IMR-90 (cell line): ENCODE data around the gene PRSS21. TPM values are rescaled to one million over a fixed set of nuclear protein-coding genes. Genes with fewer than 3 reads are reported as not detected.

Source experiments
- ATAC-seq: fragments of 200-7000 bp; cut with Tn5 transposase; 2 replicates; pipeline ENCODE4 v1.9.1; 2020; ENCODE audit warnings: low read depth, mild to moderate bottlenecking, moderate library complexity
- BruUV-seq: library from RNA; stranded (reverse); fragments of 400-500 nt; replicated peaks from 2 replicates; lab custom pipeline; 2021; lab: Mats Ljungman, UMichigan
- CTCF ChIA-PET: fragments of 300-600 bp; formaldehyde crosslinking; extraction: SDS; loops from one replicate; lab custom pipeline; 2021; ENCODE audit warnings: antibody characterized with exemption; lab: Yijun Ruan, JAX
- POLR2A ChIA-PET: fragments of 300-600 bp; sonication (Branson Sonifier 250); formaldehyde crosslinking; loops from one replicate; lab custom pipeline; 2022; ENCODE audit warnings: antibody characterized with exemption; ENCODE audit not compliant: unreplicated experiment; lab: Charles Lee
- DNase-seq: peaks from one replicate; pipeline ENCODE4 v3.0.0; 2013
- H2AFZ ChIP-seq: replicated peaks from 2 replicates; pipeline ENCODE3; 2013; ENCODE audit warnings: low read length, mild to moderate bottlenecking; ENCODE audit not compliant: poor library complexity
- H2AK5ac ChIP-seq: 2 replicates; pipeline ENCODE4 v1.6.1; 2013; ENCODE audit warnings: low read depth, low read length, inconsistent platforms
- H2AK9ac ChIP-seq: replicated peaks from 2 replicates; pipeline ENCODE3; 2013; ENCODE audit warnings: mild to moderate bottlenecking, low read depth, low read length, moderate library complexity; ENCODE audit not compliant: poor library complexity
- H2BK120ac ChIP-seq: 2 replicates; pipeline ENCODE4 v1.6.1; 2013; ENCODE audit warnings: low read depth, low read length, inconsistent platforms
- H2BK15ac ChIP-seq: 3 replicates; pipeline ENCODE4 v1.6.1; 2013; ENCODE audit warnings: low read depth, low read length, inconsistent platforms
- H2BK20ac ChIP-seq: 2 replicates; pipeline ENCODE4 v1.6.1; 2013; ENCODE audit warnings: low read depth, mild to moderate bottlenecking, inconsistent platforms, low read length, moderate library complexity
- H2BK5ac ChIP-seq: 2 replicates; pipeline ENCODE4 v1.6.1; 2013; ENCODE audit warnings: mild to moderate bottlenecking, low read depth, low read length, inconsistent platforms; ENCODE audit not compliant: poor library complexity, severe bottlenecking
- H3K14ac ChIP-seq: replicated peaks from 2 replicates; pipeline ENCODE4 v1.6.1; 2013; ENCODE audit warnings: low read depth, low read length, inconsistent platforms
- H3K18ac ChIP-seq: 2 replicates; pipeline ENCODE4 v1.6.1; 2013; ENCODE audit warnings: low read depth, low read length, control low read depth
- H3K23ac ChIP-seq: 2 replicates; pipeline ENCODE4 v1.6.1; 2013; ENCODE audit warnings: low read depth, low read length, inconsistent platforms
- H3K27ac ChIP-seq: 2 replicates; pipeline ENCODE4 v1.5.1; 2013; ENCODE audit warnings: mild to moderate bottlenecking, control low read depth, low read length; ENCODE audit not compliant: insufficient read depth
- H3K27me3 ChIP-seq: 2 replicates; pipeline ENCODE4 v1.6.1; 2013; ENCODE audit warnings: low read length; ENCODE audit not compliant: control insufficient read depth, insufficient read depth
- H3K36me3 ChIP-seq: 2 replicates; pipeline ENCODE4 v1.6.1; 2013; ENCODE audit warnings: low read length, mixed read lengths; ENCODE audit not compliant: control insufficient read depth, insufficient read depth
- H3K4ac ChIP-seq: 2 replicates; pipeline ENCODE4 v1.6.1; 2013; ENCODE audit warnings: low read depth, low read length, inconsistent platforms
- H3K4me1 ChIP-seq: 2 replicates; pipeline ENCODE4 v1.6.1; 2013; ENCODE audit warnings: low read length, mixed read lengths; ENCODE audit not compliant: control insufficient read depth, insufficient read depth
- H3K4me2 ChIP-seq: 2 replicates; pipeline ENCODE4 v1.6.1; 2013; ENCODE audit warnings: low read depth, mild to moderate bottlenecking, control low read depth, low read length, moderate library complexity
- H3K4me3 ChIP-seq: 2 replicates; pipeline ENCODE4 v1.5.1; 2013; ENCODE audit warnings: low read depth, mild to moderate bottlenecking, control low read depth, low read length, moderate library complexity; ENCODE audit not compliant: insufficient read depth
- H3K56ac ChIP-seq: 2 replicates; pipeline ENCODE4 v1.6.1; 2013; ENCODE audit warnings: low read length, inconsistent platforms; ENCODE audit not compliant: insufficient read depth; ENCODE audit errors: extremely low read depth
- H3K79me1 ChIP-seq, 2 experiments: 2 replicates each; pipeline ENCODE4 v1.6.1; 2013; ENCODE audit warnings: low read length in 2 of 2, inconsistent platforms in 1 of 2, low read depth in 1 of 2
- H3K9ac ChIP-seq: 2 replicates; pipeline ENCODE4 v1.6.1; 2013; ENCODE audit warnings: low read depth, low read length, control low read depth
- H3K9me1 ChIP-seq: 2 replicates; pipeline ENCODE4 v1.6.1; 2013; ENCODE audit warnings: low read length, inconsistent platforms; ENCODE audit not compliant: insufficient read depth
- H3K9me3 ChIP-seq: 2 replicates; pipeline ENCODE4 v1.6.1; 2013; ENCODE audit warnings: low read length; ENCODE audit not compliant: control insufficient read depth, insufficient read depth
- H4K20me1 ChIP-seq: 2 replicates; pipeline ENCODE4 v1.6.1; 2013; ENCODE audit warnings: low read length, inconsistent platforms; ENCODE audit not compliant: insufficient read depth
- H4K5ac ChIP-seq: 2 replicates; pipeline ENCODE4 v1.6.1; 2013; ENCODE audit warnings: mild to moderate bottlenecking, low read depth, low read length, control low read depth
- H4K8ac ChIP-seq, 2 experiments: 2 replicates each; pipeline ENCODE4 v1.6.1; 2013; ENCODE audit warnings: low read depth in 2 of 2, low read length in 2 of 2, control low read depth in 1 of 2, inconsistent platforms in 1 of 2
- H4K91ac ChIP-seq: 2 replicates; pipeline ENCODE4 v1.6.1; 2013; ENCODE audit warnings: low read depth, low read length, inconsistent platforms; ENCODE audit not compliant: insufficient read depth
- NFE2L2 ChIP-seq: fragments of 150-350 bp; IDR thresholded peaks from 2 replicates; pipeline ENCODE4 v1.6.1; 2016; ENCODE audit warnings: low read depth, mild to moderate bottlenecking, low read length
- RCOR1 ChIP-seq: IDR thresholded peaks from 2 replicates; pipeline ENCODE4 v1.6.1; 2012; ENCODE audit warnings: mild to moderate bottlenecking, low read length, improper control_type of control experiment; ENCODE audit not compliant: insufficient replicate concordance
- WGBS, 2 experiments: methylation state at CpG; one replicate each; pipeline versions ENCODE4 v1.1.5 to v1.1.7; 2013; ENCODE audit warnings: missing lambda C conversion rate in 2 of 2; ENCODE audit not compliant: insufficient read length in 1 of 2; ENCODE audit errors: extremely low coverage in 2 of 2; 5-methylcytosine and 5-hydroxymethylcytosine counted together
- dilution Hi-C: fragments of 300-500 bp; cut with HindIII; formaldehyde crosslinking; loops from one replicate; pipeline ENCODE4 v1.14.3; 2018; ENCODE audit warnings: low sequenced_read_pairs; ENCODE audit not compliant: unreplicated experiment
- in situ Hi-C: fragments of 300-500 bp; cut with MboI; formaldehyde crosslinking; loops from 3 replicates; pipeline ENCODE4 v1.14.3; 2019; ENCODE audit warnings: low sequenced_read_pairs, inconsistent platforms, mixed read lengths
- intact Hi-C: fragments of 100-400 bp; cut with micrococcal nuclease; formaldehyde crosslinking; loops from 2 replicates; pipeline ENCODE4 v1.10.0; 2022
- polyA plus RNA-seq, 3 experiments: library from polyadenylated mRNA; depleted of rRNA; stranded (reverse); fragments of >200 nt; gene quantifications; 2 replicates each; pipeline ENCODE4 v1.2.3, GENCODE V29; 2012; ENCODE audit warnings: low replicate concordance in 1 of 3
- total RNA-seq: library from RNA; depleted of rRNA; stranded (reverse); fragments of >200 nt; gene quantifications from 2 replicates; pipeline ENCODE4 v1.2.3, GENCODE V29; 2012
- TF ChIP-seq, protein P1 (sequence below): fragments of 150-350 bp; IDR thresholded peaks from 2 replicates; pipeline ENCODE4 v1.6.1; 2017; ENCODE audit warnings: mild to moderate bottlenecking, antibody characterized with exemption, low read length, low read depth

PRSS21 gene
- total and polyA plus RNA-seq, 2 of the 4 experiments (the other 2 are of a cell fraction) = 0.21 TPM; not detected in 1

DNA sequence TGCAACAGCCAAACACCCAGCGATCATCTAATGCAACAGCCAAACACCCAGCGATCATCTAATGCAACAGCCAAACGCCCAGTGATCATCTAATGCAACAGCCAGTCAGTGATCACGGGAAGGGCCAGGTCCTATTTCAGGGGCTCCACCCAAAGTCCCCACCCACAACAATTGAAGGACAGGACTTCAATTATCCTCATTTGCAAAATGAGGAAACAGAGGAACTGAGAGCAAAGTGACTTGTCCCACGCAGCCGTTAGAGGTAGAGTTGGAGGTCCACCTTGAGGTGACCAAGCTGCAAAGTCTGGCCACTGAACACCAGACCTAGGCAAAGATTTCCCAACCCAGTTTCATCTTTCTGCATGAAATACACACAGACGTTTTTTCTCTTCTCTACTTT, 16.7 kb downstream of the PRSS21 start:
- Histone ChIP-seq H3K23ac (no peak overlapping the region), H4K5ac (no peak overlapping the region), H3K9ac (no peak overlapping the region), H3K4me2 (no peak overlapping the region), H3K27ac (no peak overlapping the region), H2BK120ac (no peak overlapping the region), H2AK9ac (no peak overlapping the region), H4K8ac (no peak overlapping the region), H3K4me1 (peaks cover 7% of the 10 kb centered on the region), H3K56ac (no peak overlapping the region), H2AK5ac (0 out of 2 replicates have a peak overlapping the region, but pooled peaks have one; percentile 30), H3K36me3 (no peaks in the 10 kb centered on the region), H3K4me3 (no peak overlapping the region), H3K9me1 (peaks cover 10% of the 10 kb centered on the region), H3K9me3 (no peaks in the 10 kb centered on the region), H4K91ac (no peak overlapping the region), H3K4ac (no peak overlapping the region), H2BK15ac (no peak overlapping the region), H3K18ac (no peak overlapping the region), H3K14ac (no peak overlapping the region), H4K20me1 (peaks cover 7% of the 10 kb centered on the region; the same call in 1 of the 2 replicates), H2BK5ac (no peak overlapping the region), H3K27me3 (peaks cover 27% of the 10 kb centered on the region), H2BK20ac (no peak overlapping the region), H3K79me1 (no peaks in the 10 kb centered on the region), H2AFZ (no peak overlapping the region)
- in situ Hi-C loops (loop anchor here (10.0 kb wide), 1 partner anchor 81 kb away; the partner anchor contains the start of gene FLYWCH1), intact Hi-C loops (no loop called here), dilution Hi-C loops (no loop called here)
- ChIA-PET CTCF (no interaction called here), POLR2A (no interaction called here)
- no TSS peak for BruUV-seq
- DNase-seq = no peak
- no peak for TF ChIP-seq NFE2L2
- TF ChIP-seq, protein P1, sequence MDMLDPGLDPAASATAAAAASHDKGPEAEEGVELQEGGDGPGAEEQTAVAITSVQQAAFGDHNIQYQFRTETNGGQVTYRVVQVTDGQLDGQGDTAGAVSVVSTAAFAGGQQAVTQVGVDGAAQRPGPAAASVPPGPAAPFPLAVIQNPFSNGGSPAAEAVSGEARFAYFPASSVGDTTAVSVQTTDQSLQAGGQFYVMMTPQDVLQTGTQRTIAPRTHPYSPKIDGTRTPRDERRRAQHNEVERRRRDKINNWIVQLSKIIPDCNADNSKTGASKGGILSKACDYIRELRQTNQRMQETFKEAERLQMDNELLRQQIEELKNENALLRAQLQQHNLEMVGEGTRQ = no peak
- no peak for TF ChIP-seq RCOR1
- WGBS, 2 experiments = no CpG with 5 or more reads among the region's 7 CpGs
- no peak for ATAC-seq
